Vagina (tissue), 2 donors: ENCODE results near the gene ACOXL.

Source experiments
- POLR2A ChIP-seq, 2 donors: fragments of 450-650 bp; IDR thresholded peaks; one replicate each; pipeline ENCODE4 v1.6.1; 2017; ENCODE audit warnings: antibody characterized with exemption in 2 of 2, mild to moderate bottlenecking in 2 of 2, moderate library complexity in 2 of 2
- TF ChIP-seq, protein P1 (sequence below), 3 experiments: fragments of 450-650 bp in 2 of 3; fragments of 200-600 bp in 1 of 3; sonication (generic) in 1 of 3; IDR thresholded peaks; one replicate each; pipeline ENCODE4 v1.5.1; 2017 to 2019; ENCODE audit warnings: antibody characterized with exemption in 3 of 3, mild to moderate bottlenecking in 2 of 3, moderate library complexity in 2 of 3

GRCh38 chr2:110978756-110979470 is 246.5 kb downstream of the ACOXL start:
- TF ChIP-seq, protein P1, sequence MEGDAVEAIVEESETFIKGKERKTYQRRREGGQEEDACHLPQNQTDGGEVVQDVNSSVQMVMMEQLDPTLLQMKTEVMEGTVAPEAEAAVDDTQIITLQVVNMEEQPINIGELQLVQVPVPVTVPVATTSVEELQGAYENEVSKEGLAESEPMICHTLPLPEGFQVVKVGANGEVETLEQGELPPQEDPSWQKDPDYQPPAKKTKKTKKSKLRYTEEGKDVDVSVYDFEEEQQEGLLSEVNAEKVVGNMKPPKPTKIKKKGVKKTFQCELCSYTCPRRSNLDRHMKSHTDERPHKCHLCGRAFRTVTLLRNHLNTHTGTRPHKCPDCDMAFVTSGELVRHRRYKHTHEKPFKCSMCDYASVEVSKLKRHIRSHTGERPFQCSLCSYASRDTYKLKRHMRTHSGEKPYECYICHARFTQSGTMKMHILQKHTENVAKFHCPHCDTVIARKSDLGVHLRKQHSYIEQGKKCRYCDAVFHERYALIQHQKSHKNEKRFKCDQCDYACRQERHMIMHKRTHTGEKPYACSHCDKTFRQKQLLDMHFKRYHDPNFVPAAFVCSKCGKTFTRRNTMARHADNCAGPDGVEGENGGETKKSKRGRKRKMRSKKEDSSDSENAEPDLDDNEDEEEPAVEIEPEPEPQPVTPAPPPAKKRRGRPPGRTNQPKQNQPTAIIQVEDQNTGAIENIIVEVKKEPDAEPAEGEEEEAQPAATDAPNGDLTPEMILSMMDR (IDR thresholded peaks at IDR 0.05), result no peak
- no peak for TF ChIP-seq POLR2A (IDR thresholded peaks at IDR 0.05)
